ENCODE data around the gene GRB14. TPM values are rescaled to one million over a fixed set of nuclear protein-coding genes. Genes with fewer than 3 reads are reported as not detected.
A peak's percentile ranks its signal among the peaks of the same experiment; 100 is the strongest.

The GRB14 gene
- total and polyA plus RNA-seq, 2 of the 13 experiments (the other 11 are each of a cell fraction or from before 2014, with no cell fraction given), result 4.6 to 5.8 TPM

DNA sequence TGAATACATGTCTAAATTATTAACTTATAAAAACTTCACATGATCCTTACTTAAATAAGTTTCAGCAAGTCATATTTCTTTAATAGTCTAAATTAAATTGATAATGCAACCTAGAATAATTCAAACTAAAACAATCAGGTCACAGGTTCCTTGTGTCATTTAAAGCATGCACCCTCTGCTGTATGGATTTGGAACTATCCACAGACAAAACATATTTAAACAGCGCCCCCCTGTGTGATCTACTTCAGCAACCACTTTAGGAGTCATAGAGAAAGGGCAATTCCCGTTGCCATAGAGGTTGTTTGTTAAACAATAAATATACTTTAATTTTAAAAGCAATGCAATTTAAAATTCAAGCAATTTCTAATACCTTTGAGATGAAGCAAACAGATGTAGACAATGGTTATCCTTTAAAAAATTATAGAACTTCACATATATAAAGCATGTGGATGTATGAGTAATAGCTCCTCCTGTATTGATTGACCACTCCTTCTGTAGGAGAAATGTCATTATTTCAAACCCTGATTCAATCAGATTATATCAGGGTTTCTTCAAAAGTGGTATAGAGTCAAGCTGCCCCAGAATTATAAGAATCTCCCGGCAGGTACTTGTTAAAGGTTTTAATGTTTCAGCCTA, 21.2 kb downstream of the GRB14 start (continued):
- no peak for TF ChIP-seq FOXC1 (CRISPR knock-in tag; IDR thresholded peaks at IDR 0.05; ENCODE audit: borderline replicate concordance)
- no peak for TF ChIP-seq MEF2D (CRISPR knock-in tag; IDR thresholded peaks at IDR 0.05)
- TF ChIP-seq, protein P1, sequence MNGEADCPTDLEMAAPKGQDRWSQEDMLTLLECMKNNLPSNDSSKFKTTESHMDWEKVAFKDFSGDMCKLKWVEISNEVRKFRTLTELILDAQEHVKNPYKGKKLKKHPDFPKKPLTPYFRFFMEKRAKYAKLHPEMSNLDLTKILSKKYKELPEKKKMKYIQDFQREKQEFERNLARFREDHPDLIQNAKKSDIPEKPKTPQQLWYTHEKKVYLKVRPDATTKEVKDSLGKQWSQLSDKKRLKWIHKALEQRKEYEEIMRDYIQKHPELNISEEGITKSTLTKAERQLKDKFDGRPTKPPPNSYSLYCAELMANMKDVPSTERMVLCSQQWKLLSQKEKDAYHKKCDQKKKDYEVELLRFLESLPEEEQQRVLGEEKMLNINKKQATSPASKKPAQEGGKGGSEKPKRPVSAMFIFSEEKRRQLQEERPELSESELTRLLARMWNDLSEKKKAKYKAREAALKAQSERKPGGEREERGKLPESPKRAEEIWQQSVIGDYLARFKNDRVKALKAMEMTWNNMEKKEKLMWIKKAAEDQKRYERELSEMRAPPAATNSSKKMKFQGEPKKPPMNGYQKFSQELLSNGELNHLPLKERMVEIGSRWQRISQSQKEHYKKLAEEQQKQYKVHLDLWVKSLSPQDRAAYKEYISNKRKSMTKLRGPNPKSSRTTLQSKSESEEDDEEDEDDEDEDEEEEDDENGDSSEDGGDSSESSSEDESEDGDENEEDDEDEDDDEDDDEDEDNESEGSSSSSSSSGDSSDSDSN (CRISPR knock-in tag; IDR thresholded peaks at IDR 0.05), result no peak
- TF ChIP-seq MLLT10 (CRISPR knock-in tag; IDR thresholded peaks at IDR 0.05), result no peak
- no peak for TF ChIP-seq HOXA5 (CRISPR knock-in tag; IDR thresholded peaks at IDR 0.05)
- no peak for TF ChIP-seq ZNF773 (CRISPR knock-in tag; IDR thresholded peaks at IDR 0.05; ENCODE audit: borderline replicate concordance)
- no peak for TF ChIP-seq EZH2 (conservative IDR thresholded peaks at IDR 0.05; ENCODE audit: low read depth, low read length)
- no peak for TF ChIP-seq ZSCAN31 (CRISPR knock-in tag; IDR thresholded peaks at IDR 0.05; ENCODE audit: low read depth)
- no peak for TF ChIP-seq ZNF382 (CRISPR knock-in tag; IDR thresholded peaks at IDR 0.05; ENCODE audit: borderline replicate concordance)
- TF ChIP-seq POGZ (CRISPR knock-in tag; IDR thresholded peaks at IDR 0.05), result peak; percentile 34; the same call in 1 of the 2 replicates
- no peak for TF ChIP-seq ZNF841 (CRISPR knock-in tag; IDR thresholded peaks at IDR 0.05; ENCODE audit: borderline replicate concordance)
- TF ChIP-seq, protein P2, sequence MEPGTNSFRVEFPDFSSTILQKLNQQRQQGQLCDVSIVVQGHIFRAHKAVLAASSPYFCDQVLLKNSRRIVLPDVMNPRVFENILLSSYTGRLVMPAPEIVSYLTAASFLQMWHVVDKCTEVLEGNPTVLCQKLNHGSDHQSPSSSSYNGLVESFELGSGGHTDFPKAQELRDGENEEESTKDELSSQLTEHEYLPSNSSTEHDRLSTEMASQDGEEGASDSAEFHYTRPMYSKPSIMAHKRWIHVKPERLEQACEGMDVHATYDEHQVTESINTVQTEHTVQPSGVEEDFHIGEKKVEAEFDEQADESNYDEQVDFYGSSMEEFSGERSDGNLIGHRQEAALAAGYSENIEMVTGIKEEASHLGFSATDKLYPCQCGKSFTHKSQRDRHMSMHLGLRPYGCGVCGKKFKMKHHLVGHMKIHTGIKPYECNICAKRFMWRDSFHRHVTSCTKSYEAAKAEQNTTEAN (CRISPR knock-in tag; conservative IDR thresholded peaks at IDR 0.05), result no peak
- TF ChIP-seq RAD21 (CRISPR knock-in tag; IDR thresholded peaks at IDR 0.05), result peak; percentile 75
- TF ChIP-seq SRY (CRISPR knock-in tag; IDR thresholded peaks at IDR 0.05), result no peak
- no peak for TF ChIP-seq AHR (CRISPR knock-in tag; IDR thresholded peaks at IDR 0.05)
- peak; percentile 52; the same call in 1 of the 2 replicates for TF ChIP-seq PPARG (CRISPR knock-in tag; conservative IDR thresholded peaks at IDR 0.05)
- TF ChIP-seq, protein P3, sequence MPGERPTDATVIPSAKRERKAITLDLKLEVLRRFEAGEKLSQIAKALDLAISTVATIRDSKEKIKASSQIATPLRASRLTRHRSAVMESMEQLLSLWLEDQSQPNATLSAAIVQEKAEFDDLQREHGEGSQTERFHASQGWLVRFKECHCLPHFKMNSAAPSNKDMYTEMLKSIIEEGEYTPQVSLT (CRISPR knock-in tag; IDR thresholded peaks at IDR 0.05; ENCODE audit: borderline replicate concordance, low read depth), result no peak
- no peak for TF ChIP-seq CHD4 (IDR thresholded peaks at IDR 0.05; ENCODE audit: borderline replicate concordance, low read length)
- TF ChIP-seq ZNF296 (CRISPR knock-in tag; conservative IDR thresholded peaks at IDR 0.05), result no peak
- TF ChIP-seq CEBPG (CRISPR knock-in tag; IDR thresholded peaks at IDR 0.05), result 0 out of 2 replicates have a peak, but pooled peaks have one; percentile 10
- TF ChIP-seq, protein P4, sequence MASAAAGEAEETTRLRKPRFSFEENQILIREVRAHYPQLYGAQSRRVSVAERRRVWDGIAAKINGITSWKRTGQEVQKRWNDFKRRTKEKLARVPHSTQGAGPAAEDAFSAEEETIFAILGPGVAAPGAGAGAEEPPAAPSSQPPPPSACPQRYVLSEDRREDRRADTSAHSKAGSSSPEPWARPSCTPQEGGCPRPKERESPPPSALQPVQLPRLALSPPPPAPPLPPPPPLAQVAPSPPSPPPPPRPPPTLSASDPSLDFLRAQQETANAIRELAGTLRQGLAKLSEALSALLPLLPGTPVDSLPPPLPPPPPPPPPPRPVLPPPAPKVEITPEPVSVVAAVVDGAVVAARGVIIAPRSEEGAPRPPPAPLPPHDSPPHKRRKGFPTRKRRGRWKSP (CRISPR knock-in tag; IDR thresholded peaks at IDR 0.05), result no peak
- TF ChIP-seq PAX8 (CRISPR knock-in tag; IDR thresholded peaks at IDR 0.05; ENCODE audit: borderline replicate concordance), result no peak
- no peak for TF ChIP-seq ZNF724P (CRISPR knock-in tag; IDR thresholded peaks at IDR 0.05; ENCODE audit: borderline replicate concordance)
- no peak for TF ChIP-seq CCAR2 (optimal IDR thresholded peaks at IDR 0.05; ENCODE audit: low read depth, low read length)
- no peak for TF ChIP-seq GLI4 (CRISPR knock-in tag; IDR thresholded peaks at IDR 0.05; ENCODE audit: borderline replicate concordance)
- no peak for TF ChIP-seq ZNF709 (CRISPR knock-in tag; IDR thresholded peaks at IDR 0.05)
- 0 out of 2 replicates have a peak, but pooled peaks have one; percentile 18 for TF ChIP-seq ERF (CRISPR knock-in tag; IDR thresholded peaks at IDR 0.05)
